Gastrocnemius medialis (tissue), 4 donors: ENCODE results near the gene WWOX. TPM values are rescaled to one million over a fixed set of nuclear protein-coding genes. Genes with fewer than 3 reads are reported as not detected.

Experiments
- ATAC-seq, 2 donors: fragments of 150-250 bp; one replicate each; pipeline ENCODE4 v1.9.1; 2016
- DNase-seq, 2 donors: peaks; one replicate each; pipeline ENCODE4 v3.0.0-alpha.2; 2019
- H3K27ac ChIP-seq, 4 donors: fragments of 200-600 bp; sonication (generic); 1 replicate in 1 of 4; 2 replicates in 3 of 4; pipeline ENCODE4 v1.5.1; 2016 to 2018; ENCODE audit warnings: mild to moderate bottlenecking in 2 of 4, moderate library complexity in 1 of 4
- H3K27me3 ChIP-seq, 3 donors: fragments of 200-600 bp; sonication (generic) in 2 of 3; 1 replicate in 1 of 3; 2 replicates in 2 of 3; pipeline versions ENCODE4 v1.5.1 to v1.6.0; 2016 to 2019; ENCODE audit warnings: mild to moderate bottlenecking in 1 of 3, moderate library complexity in 1 of 3
- H3K36me3 ChIP-seq, 2 donors: fragments of 200-600 bp; sonication (generic) in 1 of 2; one replicate each; pipeline ENCODE4 v1.5.1; 2017 to 2018
- H3K4me1 ChIP-seq, 2 donors: fragments of 200-600 bp; sonication (generic) in 1 of 2; one replicate each; pipeline ENCODE4 v1.5.1; 2016 to 2017; ENCODE audit warnings: mild to moderate bottlenecking in 2 of 2
- H3K4me3 ChIP-seq, 4 donors: fragments of 200-600 bp; sonication (generic) in 3 of 4; 1 replicate in 1 of 4; 2 replicates in 3 of 4; pipeline ENCODE4 v1.5.1; 2016 to 2019; ENCODE audit warnings: mild to moderate bottlenecking in 2 of 4
- H3K9me3 ChIP-seq, 3 donors: fragments of 200-600 bp; sonication (generic) in 2 of 3; 1 replicate in 1 of 3; 2 replicates in 2 of 3; pipeline ENCODE4 v1.5.1; 2016 to 2019
- CTCF ChIP-seq, 5 experiments: fragments of 450-650 bp in 3 of 5; fragments of 200-600 bp in 2 of 5; sonication (generic) in 2 of 5; IDR thresholded peaks in 4 of 5; conservative IDR thresholded peaks in 1 of 5; 1 replicate in 4 of 5; 2 replicates in 1 of 5; pipeline ENCODE4 v1.5.1; 2016 to 2019; ENCODE audit warnings: antibody characterized with exemption in 5 of 5, mild to moderate bottlenecking in 3 of 5, moderate library complexity in 3 of 5
- POLR2A ChIP-seq, 2 donors: fragments of 450-650 bp; IDR thresholded peaks; one replicate each; pipeline ENCODE4 v1.6.1; 2017; ENCODE audit warnings: antibody characterized with exemption in 2 of 2, mild to moderate bottlenecking in 2 of 2, moderate library complexity in 2 of 2
- in situ Hi-C, 4 donors: fragments of 200-750 bp; cut with MboI; loops; one replicate each; pipeline versions ENCODE4 v1.15.0 to v1.8.0; 2017; ENCODE audit warnings: low sequenced_read_pairs in 4 of 4
- intact Hi-C: fragments of 100-400 bp; cut with DNase I; formaldehyde crosslinking; loops from one replicate; pipeline ENCODE4 v1.15.1; 2023; ENCODE audit warnings: low total_unique reads
- total RNA-seq, 4 donors: library from RNA; depleted of rRNA; stranded (reverse); fragments of >200 nt; gene quantifications; one replicate each; pipeline versions ENCODE4 v1.1.0 to v1.2.3, GENCODE V29; 2016

WWOX gene
- total RNA-seq, 4 donors from 2014 or later = 3.3 to 13.0 (median 6.0) TPM

GRCh38 chr16:78364556-78364880, 265.1 kb downstream of the WWOX start:
- Histone ChIP-seq H3K9me3 (no peaks in the 10 kb centered on the region), H3K27ac (no peak overlapping the region), H3K4me3 (no peak overlapping the region), H3K36me3 (no peaks in the 10 kb centered on the region), H3K27me3 (no peaks in the 10 kb centered on the region), H3K4me1 (peaks cover 0 to 7% of the 10 kb centered on the region in 2 donors)
- in situ Hi-C loops (no loop called here), intact Hi-C loops (no loop called here)
- no peak for DNase-seq
- TF ChIP-seq CTCF (IDR thresholded peaks at IDR 0.05 in 4 of 5, conservative IDR thresholded peaks at IDR 0.05 in 1 of 5) = no peak
- TF ChIP-seq POLR2A (IDR thresholded peaks at IDR 0.05) = no peak
- no peak for ATAC-seq

GRCh38 chr16:78365366-78365765, 265.9 kb downstream of the WWOX start:
- peaks cover 0 to 7% of the 10 kb centered on the region in 2 donors for H3K4me1 ChIP-seq
- no peak overlapping the region for H3K4me3 ChIP-seq
- DNase-seq (no peak), ATAC-seq (no peak)
- in situ Hi-C loops (no loop called here), intact Hi-C loops (no loop called here)
- no peaks in the 10 kb centered on the region for H3K27me3 ChIP-seq
- TF ChIP-seq POLR2A (IDR thresholded peaks at IDR 0.05) (no peak), CTCF (IDR thresholded peaks at IDR 0.05 in 4 of 5, conservative IDR thresholded peaks at IDR 0.05 in 1 of 5) (no peak)
- no peaks in the 10 kb centered on the region for H3K36me3 ChIP-seq
- no peaks in the 10 kb centered on the region for H3K9me3 ChIP-seq
- H3K27ac ChIP-seq = no peak overlapping the region

- no peak overlapping the region for H3K4me3 ChIP-seq
- no peak for ATAC-seq
- no peaks in the 10 kb centered on the region for H3K27me3 ChIP-seq
- in situ Hi-C loops (no loop called here), intact Hi-C loops (no loop called here)
- TF ChIP-seq CTCF (IDR thresholded peaks at IDR 0.05 in 4 of 5, conservative IDR thresholded peaks at IDR 0.05 in 1 of 5) (no peak), POLR2A (IDR thresholded peaks at IDR 0.05) (no peak)
- no peak for DNase-seq
- H3K36me3 ChIP-seq = no peaks in the 10 kb centered on the region
- H3K27ac ChIP-seq = no peak overlapping the region
- no peaks in the 10 kb centered on the region for H3K4me1 ChIP-seq
- no peaks in the 10 kb centered on the region for H3K9me3 ChIP-seq
These were observed 269.0 kb downstream of the WWOX start for GRCh38 chr16:78368121-78369102.

GRCh38 chr16:78372277-78372676, 272.8 kb downstream of the WWOX start:
- in situ Hi-C loops (no loop called here), intact Hi-C loops (no loop called here)
- H3K36me3 ChIP-seq = no peaks in the 10 kb centered on the region
- H3K9me3 ChIP-seq = no peaks in the 10 kb centered on the region
- H3K4me3 ChIP-seq = no peak overlapping the region
- H3K27ac ChIP-seq = no peak overlapping the region
- DNase-seq (no peak), ATAC-seq (no peak)
- H3K4me1 ChIP-seq = peaks cover 3 to 4% of the 10 kb centered on the region in 2 donors
- H3K27me3 ChIP-seq = no peaks in the 10 kb centered on the region
- TF ChIP-seq POLR2A (IDR thresholded peaks at IDR 0.05) = no peak
- no peak for TF ChIP-seq CTCF (IDR thresholded peaks at IDR 0.05 in 4 of 5, conservative IDR thresholded peaks at IDR 0.05 in 1 of 5)
